HG03469 (cell line): Measurements from ENCODE around the gene CD48.
"Not testable (repeated sequence)": the region's sequence is repeated elsewhere in the genome, so short reads cannot be mapped to it uniquely, and the experiment has no call there.

Source experiments
- ATAC-seq: cut with Tn5 transposase; IDR thresholded peaks from one replicate; pipeline ENCODE4 v1.9.1; 2021; ENCODE audit warnings: mild to moderate bottlenecking, moderate library complexity, moderate number of reproducible peaks; ENCODE audit not compliant: unreplicated experiment

CD48 gene

DNA sequence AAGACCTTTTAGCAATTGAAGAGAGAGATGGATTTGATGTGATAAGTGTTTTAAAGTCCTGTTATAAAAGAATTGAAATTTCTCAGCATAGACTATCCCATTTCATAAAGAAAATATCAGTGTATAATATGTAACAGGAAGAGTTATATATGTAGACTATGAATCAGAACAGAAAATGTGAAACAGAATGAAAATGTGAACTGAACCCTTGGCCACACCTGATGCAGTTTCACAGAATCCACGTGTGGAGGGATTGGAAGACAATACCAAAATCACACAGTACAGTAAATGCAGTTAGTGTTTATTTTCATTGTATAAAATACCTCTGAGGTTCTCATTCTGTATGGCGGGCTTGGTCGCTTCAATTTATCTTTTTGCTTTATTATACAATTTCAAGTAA is 54.9 kb downstream of the CD48 start:
- no peak for ATAC-seq

DNA sequence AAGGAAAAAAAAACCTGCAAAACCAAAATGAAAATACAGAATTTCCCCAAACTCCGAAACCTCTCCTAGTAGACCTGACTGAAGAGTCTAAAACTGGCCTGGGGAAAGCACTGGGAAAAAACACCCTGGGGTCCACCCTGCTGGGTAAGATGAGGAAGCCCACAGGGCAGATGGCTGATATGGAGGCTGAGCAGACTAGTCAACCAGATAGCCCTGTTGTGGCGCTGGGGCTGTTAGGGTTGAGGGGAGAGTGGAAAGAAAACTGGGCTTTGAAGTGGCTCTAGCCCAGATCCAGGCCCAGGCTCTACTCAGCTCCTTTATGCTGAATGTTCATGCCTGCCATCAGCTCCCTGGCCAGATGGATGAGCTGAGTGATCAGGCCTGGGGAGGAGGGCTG is 58.0 kb downstream of the CD48 start:
- ATAC-seq = no peak

DNA sequence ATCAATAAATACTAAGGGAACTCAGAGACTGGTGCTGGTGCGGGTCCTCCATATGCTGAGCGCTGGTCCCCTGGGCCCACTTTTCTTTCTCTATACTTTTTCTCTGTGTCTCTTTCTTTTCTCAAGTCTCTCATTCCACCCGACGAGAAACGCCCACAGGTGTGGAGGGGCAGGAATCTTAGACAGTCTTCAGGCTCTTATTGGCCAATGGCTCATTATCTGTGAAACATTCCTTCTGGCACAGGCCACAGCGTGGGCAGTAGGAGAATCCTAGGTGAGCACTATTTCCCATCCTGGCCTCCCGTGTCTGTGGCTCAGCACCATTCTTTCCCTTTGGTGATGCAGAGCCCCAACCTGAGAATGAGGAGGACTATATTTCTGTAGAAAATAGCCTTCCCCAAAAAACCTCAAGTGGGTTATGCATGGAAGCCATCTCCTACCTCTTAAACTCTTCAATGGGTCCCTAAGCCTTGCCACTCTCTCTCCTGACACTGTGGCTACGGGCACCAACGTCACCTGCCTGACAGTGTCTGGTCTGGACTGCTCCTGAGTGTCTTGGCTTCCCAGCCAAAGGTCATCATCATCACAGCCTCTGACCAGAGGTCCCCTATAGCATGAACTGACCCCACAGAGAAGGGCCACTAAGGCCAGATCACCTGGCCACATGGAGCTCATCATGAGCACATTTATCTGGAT is 58.5 kb downstream of the CD48 start:
- ATAC-seq = no peak

DNA sequence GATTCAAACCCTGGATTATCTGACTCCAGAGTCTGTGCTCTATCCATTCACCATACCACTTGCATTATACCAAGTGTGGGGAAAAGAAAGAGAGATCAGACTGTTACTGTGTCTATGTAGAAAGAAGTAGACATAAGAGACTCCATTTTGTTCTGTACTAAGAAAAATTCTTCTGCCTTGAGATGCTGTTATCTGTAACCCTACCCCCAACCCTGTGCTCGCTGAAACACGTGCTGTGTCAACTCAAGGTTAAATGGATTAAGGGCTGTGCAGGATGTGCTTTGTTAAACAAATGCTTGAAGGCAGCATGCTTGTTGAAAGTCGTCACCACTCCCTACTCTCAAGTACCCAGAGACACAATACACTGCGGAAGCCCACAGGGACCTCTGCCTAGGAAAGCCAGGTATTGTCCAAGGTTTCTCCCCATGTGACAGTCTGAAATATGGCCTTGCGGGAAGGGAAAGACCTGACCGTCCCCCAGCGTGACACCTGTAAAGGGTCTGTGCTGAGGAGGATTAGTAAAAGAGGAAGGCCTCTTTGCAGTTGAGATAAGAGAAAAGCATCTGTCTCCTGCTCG is 59.5 kb downstream of the CD48 start:
- not testable (repeated sequence) for ATAC-seq

DNA sequence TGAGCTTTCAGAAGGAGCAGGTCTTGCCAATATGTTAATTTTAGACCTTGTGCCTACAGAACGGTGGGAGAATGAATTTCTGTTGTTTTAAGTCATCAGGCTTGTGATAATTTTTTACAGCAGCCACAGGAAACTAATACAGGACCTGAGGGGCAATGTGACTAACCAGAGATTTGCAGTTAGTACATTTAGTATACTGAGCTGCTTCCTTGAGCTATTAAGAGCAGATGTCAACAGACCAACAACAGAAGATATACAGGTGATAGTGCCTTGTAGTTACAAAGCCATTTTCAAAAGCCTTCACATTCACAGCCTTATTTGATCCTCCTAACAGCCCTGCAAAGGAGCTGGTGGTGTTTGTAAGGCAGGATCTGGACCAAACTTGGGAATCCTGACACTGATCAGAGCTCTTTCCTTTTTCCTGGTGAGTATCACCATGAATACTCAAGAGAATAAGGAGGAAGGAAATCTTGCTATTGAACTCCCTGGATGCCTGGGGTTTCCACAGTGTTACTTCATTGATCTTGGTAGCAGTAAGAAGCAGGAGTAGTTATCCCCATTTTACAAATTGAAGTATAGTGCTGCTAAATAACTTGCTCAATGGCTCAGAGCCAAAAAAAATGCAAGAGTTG is 60.1 kb downstream of the CD48 start:
- no peak for ATAC-seq

DNA sequence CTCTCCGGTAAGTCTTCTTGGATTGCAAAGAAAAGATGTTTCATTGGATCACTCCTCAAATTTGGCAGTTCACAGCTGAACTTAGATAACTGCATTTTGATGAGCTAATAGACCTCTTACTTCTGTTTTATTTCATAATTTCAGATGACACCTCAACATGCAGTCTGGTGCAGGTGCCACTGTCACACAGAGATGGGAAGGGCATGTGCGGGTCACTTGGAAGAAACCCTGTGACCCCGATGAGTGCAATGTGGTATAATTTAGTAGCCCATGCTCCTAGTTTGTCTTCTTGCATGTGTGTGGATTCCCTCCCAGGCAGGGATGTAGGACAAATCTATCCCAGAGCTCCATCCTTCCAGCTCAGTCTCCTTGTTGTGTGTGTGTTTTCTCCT is 64.3 kb downstream of the CD48 start:
- ATAC-seq = no peak

DNA sequence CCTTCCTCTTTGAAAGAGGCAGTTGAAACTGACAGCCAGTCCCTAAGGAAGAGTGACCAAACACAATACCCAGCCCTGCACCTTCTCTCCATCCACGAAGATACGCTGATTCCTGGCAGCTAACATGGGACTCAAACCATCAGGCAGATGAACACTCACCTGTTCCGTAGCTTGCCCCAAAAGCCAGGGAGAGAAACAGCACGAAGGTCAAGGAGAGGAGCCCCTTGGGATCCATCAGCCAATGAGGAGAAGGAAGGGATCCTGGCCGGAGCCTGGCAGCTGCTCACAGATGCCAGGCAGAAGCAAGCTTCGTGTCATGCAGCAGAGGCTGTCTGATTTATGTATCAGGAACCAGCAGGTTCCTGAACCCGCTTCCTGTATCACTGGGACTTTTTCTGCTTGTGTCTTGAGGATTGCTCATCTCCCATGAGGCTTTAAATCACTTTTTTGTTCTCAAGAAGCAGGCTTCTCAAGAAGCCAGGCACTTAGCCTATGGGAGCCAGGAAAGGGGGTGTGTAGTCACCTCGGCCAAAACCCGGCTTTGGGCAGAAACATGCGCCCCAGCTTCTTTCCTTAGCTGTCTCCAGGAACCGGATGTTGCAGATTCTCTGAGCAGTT is 64.8 kb downstream of the CD48 start, which contains the start of gene SLAMF1:
TSS of gene SLAMF1 (minus strand) at position 334 of the 618 bp plus-strand sequence. CDS start at position 235, 99 bp downstream.
- peak; percentile 49 for ATAC-seq

DNA sequence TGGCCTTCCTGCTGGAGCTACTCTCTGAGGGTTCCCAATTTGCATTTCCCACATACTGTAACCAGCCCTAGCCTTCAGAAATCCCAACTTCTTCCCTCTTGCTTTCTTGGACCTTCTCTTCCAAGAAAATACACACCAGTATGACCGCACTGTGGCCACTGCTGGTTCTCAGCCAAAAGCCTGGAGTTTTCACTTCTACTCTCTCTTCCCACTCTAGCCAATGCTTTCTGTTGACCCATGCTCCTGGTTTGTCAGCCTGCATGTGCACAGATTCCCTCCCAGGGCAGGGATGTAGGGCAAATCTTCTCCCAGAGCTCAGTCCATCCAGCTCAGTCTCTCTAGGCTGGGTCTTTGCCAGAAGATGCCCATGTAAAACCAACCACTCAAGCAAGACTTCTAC is 65.4 kb downstream of the CD48 start:
- no peak for ATAC-seq

DNA sequence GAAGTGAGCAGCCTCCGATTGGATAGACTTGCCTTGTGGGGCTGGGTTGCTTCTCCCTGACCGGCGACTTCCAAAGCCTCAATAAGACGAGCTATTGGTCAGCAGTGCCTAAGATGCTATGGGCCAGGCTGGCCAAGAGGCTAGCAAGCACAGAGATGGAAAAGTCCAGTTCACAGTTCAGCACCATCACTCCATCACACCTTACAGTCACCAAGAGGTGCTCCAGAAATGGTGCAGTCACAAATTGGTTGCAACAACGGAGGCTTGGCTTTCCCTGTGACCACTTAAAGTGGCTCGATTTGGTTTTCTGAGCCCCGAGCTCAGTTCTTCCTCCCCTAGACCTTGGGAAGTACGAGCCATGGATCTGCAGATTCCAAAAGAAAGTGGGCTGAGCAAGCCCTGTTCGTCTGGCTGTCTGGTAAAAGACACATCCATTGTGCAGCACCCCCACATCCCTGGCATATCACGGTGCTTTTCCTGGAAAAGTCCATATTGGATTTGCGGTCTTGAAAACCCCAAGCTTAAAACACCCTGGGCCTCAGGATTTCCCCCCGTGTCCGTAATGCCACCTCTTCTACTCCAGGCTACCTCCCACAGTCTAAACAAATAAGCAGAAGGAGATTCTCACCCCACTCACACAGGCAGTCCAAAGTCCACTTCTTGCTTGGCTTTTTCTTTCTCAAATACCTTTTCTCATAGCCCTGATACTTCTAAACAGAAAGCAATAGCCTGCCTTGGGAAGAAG is 66.1 kb downstream of the CD48 start:
- ATAC-seq = no peak

DNA sequence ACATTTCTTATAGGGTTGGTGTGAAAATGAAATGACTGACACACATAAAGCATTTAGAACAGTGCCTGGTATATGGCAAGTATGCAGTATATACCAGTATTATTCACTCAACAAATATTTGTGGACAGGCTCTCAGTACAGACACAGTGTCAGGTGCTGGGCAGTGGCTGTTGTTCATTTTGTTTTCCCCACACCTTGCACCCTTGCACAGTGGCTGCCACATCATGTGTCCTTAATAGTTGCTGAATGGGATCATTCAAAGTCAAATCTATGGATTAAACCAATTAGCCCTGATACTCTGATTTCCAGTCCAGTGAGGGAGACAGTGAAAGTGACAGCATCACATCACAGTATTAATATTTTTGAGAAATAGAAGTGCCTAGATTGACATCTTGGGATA is 67.2 kb downstream of the CD48 start:
- ATAC-seq = no peak

DNA sequence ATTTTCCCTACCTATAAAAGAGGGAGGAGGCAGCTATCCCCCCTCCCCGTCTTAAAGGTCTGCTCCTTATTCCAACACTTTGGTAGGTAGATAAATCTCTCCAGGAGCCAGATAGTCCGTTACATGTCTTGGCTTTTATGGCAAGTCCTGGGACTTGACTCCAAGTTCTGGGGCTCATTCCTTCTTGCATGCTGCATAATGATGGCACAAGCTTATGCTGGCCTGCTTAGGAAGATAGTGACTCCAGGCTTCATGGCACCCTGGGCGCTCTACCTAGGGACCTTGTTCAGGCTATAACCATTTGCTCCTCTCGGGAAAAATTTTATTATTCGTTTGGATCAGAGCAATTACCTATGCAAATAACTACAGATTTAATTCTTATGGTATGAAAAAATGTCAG is 68.5 kb downstream of the CD48 start:
- ATAC-seq = no peak

DNA sequence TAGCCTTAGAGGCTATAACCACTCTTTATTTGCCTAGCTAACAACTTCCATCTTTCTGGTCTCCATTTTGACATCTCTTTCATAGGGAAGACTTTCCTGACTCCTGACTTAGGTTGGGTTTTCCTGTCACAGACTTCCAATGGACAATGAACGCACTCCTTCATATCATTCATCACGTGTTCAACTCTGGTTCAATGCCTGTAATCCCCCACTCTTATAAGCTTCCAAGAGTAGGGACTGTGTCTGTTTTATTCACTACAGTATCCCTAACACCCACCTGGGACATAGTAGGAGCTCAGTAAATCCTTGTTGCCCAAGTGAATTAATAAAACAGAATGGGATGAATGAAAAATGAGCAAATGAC is 69.4 kb downstream of the CD48 start:
- ATAC-seq = no peak

DNA sequence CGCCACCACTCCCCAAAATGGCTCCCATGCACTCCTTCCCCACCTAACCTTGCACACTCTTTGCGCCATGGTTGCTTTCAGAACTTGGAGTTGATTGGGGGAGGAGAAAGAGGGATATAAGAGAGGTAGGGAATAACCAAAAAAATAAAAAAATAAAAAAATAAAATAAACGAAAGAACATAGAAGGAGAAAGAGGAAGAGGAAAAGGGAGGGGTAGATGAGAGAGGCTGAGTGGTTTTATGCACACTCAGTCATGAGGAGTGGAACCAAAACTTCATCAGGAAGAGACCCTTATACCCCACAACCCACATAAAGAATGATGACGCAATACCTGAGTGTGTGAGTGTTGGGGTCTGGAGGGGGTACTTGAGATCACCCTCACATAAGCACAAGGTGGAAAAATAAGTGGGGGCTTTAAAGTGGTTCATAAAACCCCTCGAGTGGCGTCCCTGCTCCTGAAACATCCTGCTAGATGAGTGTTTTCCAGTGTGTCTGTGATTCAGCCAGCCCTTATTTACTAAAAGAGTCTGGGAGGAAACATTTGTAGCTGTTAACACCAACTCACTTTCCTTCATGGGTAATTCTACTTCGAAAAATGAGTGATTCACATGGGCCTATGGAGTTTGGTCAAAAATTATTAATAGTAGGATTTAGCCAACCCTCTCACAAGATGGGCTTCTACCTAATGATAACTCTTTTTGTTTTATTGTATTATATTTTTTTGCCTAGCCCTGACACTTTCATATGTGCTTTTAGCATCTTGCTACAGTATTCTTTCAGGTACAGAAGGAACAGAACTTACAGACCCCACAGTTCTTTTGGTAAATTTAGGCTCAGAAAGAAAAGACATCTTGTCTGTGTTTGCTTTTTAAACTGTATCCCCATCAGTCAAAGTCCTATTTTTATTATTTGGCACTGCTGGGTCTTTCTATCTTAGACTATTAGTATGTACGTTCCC is 70.0 kb downstream of the CD48 start:
- no peak for ATAC-seq

DNA sequence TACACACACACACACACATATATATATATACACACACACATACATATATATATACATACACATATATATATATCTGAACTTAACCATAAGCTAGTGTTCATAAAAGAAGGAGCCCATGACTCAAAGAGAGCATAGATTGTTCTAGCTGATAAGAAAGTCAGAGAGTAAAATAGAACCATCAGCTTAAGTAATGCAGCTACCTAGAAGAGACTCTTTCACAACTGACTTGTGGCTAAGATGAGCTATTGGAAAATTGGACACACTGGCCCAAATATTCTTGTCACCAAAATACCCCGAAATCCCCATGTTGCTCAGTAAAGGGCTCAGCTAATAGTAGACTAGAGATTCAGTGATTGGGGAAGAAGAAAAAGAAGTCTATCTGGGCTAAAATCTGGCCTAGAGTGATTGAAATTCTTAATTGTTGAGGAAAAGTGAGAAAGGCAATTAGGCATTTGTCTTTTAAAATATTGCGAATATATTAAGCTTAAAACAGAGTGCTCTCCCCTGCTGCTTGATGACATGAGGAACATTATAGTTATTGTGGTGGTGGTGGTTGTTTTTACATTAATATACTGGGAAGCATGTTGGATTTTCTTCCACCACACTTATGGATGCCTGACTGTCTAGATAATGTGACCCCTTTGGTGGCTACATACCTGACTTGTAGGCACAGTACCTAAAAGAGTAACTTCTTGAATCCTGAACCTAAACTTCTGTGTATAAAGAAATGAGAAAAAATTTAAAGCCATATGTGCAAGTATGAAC is 71.1 kb downstream of the CD48 start:
- no peak for ATAC-seq

DNA sequence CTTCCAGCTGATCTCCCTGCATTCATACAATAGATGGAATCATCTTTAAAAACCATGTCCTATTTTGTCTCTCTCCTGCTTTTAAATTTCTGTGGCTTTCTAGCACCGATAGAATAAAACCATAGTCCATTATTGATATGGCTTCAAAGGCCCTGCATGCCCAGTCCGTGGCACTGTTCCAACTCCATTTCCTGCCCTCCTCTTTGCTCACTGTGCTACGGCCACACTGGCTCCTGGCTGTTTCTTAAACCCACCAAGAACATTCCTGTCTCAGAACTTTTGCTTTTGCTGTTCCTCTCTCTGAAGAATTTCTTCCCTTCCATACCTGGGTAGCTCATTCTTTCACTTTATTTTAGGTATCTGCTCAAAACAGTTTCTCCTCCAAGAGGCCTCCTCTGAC is 72.0 kb downstream of the CD48 start:
- no peak for ATAC-seq

DNA sequence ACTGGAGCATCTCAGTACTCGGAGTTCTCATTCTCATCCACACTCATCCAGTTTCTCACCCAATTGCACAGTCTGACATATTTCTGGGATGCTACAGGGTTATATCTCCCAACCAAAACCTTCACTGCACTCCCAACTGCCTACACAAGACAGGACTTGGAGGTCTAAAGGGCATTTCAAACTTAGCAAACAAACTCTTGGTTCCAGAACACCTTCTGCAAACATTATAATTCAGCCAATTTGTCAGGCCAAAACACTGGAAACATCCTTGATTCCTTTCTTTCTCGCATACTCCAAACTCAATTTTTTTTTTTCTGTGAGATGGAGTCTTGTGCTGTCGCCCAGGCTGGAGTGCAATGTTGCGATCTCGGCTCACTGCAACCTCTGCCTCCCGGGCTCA is 72.7 kb downstream of the CD48 start:
- ATAC-seq = no peak

DNA sequence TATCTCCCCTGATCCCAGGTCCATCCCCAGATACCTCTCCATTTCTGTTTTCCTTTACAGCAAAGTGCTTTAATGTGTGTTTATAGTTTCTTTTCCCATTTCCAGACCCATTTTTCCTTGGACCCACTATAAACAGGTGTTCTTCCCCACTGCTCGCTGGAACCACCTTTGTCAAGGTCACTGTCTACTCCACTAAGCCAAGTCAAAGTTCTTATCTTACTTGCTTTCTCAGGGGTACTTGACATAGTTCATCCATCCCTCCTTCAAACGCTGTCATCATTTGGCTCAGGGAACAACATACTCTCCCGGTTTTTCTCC is 73.1 kb downstream of the CD48 start:
- no peak for ATAC-seq

DNA sequence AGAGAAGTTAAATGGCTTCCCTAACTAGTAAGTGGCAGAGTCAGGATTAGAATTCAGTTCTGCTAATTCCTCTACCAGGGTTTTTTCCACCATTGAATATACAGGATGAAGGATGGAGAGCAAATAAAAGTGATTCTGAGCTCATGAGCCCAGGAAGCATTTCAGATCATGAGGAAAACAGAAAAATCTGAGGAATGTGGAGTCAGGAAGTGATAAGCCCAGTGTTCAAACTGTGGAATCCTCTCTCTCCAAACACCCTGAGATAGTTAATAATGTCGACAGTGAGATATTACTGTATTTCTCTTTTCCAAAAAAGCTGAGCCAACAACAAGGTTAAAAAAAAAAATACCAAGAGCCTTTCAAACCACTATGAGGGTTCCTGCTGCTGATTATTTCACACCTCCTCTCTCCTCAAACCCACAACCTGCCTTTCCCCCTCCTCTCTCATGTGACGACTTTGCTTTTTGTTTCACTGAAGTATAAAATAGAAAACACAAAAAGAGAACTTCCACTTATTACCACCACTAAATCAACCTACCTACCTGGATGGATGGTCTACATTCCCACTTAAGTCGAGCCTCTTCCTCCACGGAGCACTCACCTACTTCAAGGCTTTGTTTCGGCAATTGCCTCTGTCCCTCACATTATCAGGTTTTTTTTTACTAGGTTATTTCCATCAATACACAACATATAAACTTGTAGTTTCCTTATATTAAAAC is 73.6 kb downstream of the CD48 start:
- peak; percentile 29 for ATAC-seq

DNA sequence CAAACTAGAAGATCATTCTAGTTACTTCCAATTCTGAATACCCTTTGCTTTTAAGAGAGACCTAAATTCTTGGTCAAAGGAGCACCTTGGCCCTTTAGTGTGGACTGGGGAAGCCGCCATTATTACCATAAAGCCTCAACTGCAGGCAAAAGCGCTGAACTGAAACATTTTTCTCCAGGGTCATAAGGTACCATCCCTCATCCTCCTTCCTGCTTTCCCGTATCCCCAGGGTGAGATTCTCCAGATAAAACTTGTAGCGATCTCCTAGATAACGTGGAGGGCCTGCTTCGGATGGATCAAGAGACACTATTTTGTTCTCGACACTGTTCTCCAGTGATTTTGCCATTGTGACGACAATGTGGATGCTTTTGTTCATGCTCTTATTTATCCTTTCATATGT is 74.6 kb downstream of the CD48 start:
- ATAC-seq = no peak
